SK-N-SH (cell line): ENCODE results near the gene TEX101. TPM values are rescaled to one million over a fixed set of nuclear protein-coding genes. Genes with fewer than 3 reads are reported as not detected.

Experiments
- CTCF ChIA-PET: fragments of 300-600, 350-600 bp; formaldehyde crosslinking; extraction: SDS; loops from one replicate; lab custom pipeline; 2021; lab: Yijun Ruan, JAX
- POLR2A ChIA-PET: fragments of 350-600 bp; sonication (Branson Sonifier 250); formaldehyde crosslinking; extraction: SDS; loops from one replicate; lab custom pipeline; 2020; ENCODE audit warnings: antibody characterized with exemption, inconsistent platforms; lab: Yijun Ruan, JAX
- DNase-seq: peaks from one replicate; pipeline ENCODE4 v3.0.0; 2012
- H2AFZ ChIP-seq: fragments of 200-600 bp; sonication (generic); 2 replicates; pipeline ENCODE4 v1.8.1; 2016; ENCODE audit warnings: antibody characterized with exemption, mild to moderate bottlenecking, low read depth
- H3F3A ChIP-seq: fragments of 200-600 bp; sonication (generic); replicated peaks from 2 replicates; pipeline ENCODE3; 2016; ENCODE audit warnings: antibody characterized with exemption, mild to moderate bottlenecking; ENCODE audit not compliant: insufficient read depth
- H3K27ac ChIP-seq, 2 experiments: fragments of 200-500 bp in 1 of 2; fragments of 200-600 bp in 1 of 2; sonication (Bioruptor generic) in 1 of 2; sonication (generic), shearing (Covaris generic) in 1 of 2; 2 replicates each; pipeline versions ENCODE4 v1.5.1 to v1.6.1; 2014 to 2016; ENCODE audit warnings: low read depth in 2 of 2, inconsistent platforms in 1 of 2, low read length in 1 of 2, mild to moderate bottlenecking in 1 of 2, mixed read lengths in 1 of 2
- H3K27me3 ChIP-seq: fragments of 200-600 bp; sonication (generic), shearing (Covaris generic); 2 replicates; pipeline ENCODE4 v1.6.1; 2016; ENCODE audit warnings: mixed run types; ENCODE audit not compliant: insufficient read depth
- H3K36me3 ChIP-seq, 2 experiments: fragments of 200-500 bp in 1 of 2; fragments of 200-600 bp in 1 of 2; sonication (Bioruptor generic) in 1 of 2; sonication (generic) in 1 of 2; replicated peaks in 1 of 2; 2 replicates each; pipeline versions ENCODE3 to v1.5.1; 2014 to 2016; ENCODE audit warnings: low read length in 1 of 2, mild to moderate bottlenecking in 1 of 2; ENCODE audit not compliant: insufficient read depth in 2 of 2, control insufficient read depth in 1 of 2
- H3K4me1 ChIP-seq, 2 experiments: fragments of 200-500 bp in 1 of 2; fragments of 200-600 bp in 1 of 2; sonication (Bioruptor generic) in 1 of 2; sonication (generic), shearing (Covaris generic) in 1 of 2; 2 replicates each; pipeline versions ENCODE4 v1.5.1 to v1.6.1; 2014 to 2016; ENCODE audit warnings: low read depth in 1 of 2, low read length in 1 of 2, mixed run types in 1 of 2; ENCODE audit not compliant: insufficient read depth in 2 of 2, control insufficient read depth in 1 of 2
- H3K4me2 ChIP-seq: fragments of 200-600 bp; sonication (generic), shearing (Covaris generic); 2 replicates; pipeline ENCODE4 v1.6.1; 2017; ENCODE audit warnings: mixed run types
- H3K4me3 ChIP-seq, 2 experiments: fragments of 200-500 bp in 1 of 2; fragments of 200-600 bp in 1 of 2; sonication (Bioruptor generic) in 1 of 2; sonication (generic), shearing (Covaris generic) in 1 of 2; 2 replicates each; pipeline versions ENCODE4 v1.5.1 to v1.8.1; 2014 to 2016; ENCODE audit warnings: low read depth in 2 of 2, inconsistent platforms in 1 of 2, low read length in 1 of 2, mild to moderate bottlenecking in 1 of 2, mixed read lengths in 1 of 2, moderate library complexity in 1 of 2
- H3K79me2 ChIP-seq: fragments of 200-600 bp; sonication (generic); 2 replicates; pipeline ENCODE4 v1.8.1; 2017; ENCODE audit warnings: mild to moderate bottlenecking; ENCODE audit not compliant: insufficient read depth
- H3K9ac ChIP-seq: fragments of 200-600 bp; sonication (generic); 2 replicates; pipeline ENCODE4 v1.6.1; 2017; ENCODE audit warnings: mixed run types
- H3K9me2 ChIP-seq: fragments of 200-600 bp; sonication (generic); 2 replicates; pipeline ENCODE4 v1.6.1; 2017; ENCODE audit warnings: mixed run types
- H3K9me3 ChIP-seq: fragments of 200-600 bp; sonication (generic); 2 replicates; pipeline ENCODE4 v1.6.1; 2017; ENCODE audit warnings: mixed run types, mild to moderate bottlenecking, moderate library complexity
- H4K20me1 ChIP-seq: fragments of 200-600 bp; sonication (generic); 2 replicates; pipeline ENCODE4 v1.6.1; 2017; ENCODE audit warnings: mild to moderate bottlenecking, mixed run types; ENCODE audit not compliant: insufficient read depth
- CHD2 ChIP-seq: fragments of 150-350 bp; IDR thresholded peaks from 2 replicates; pipeline ENCODE4 v1.6.1; 2018; ENCODE audit warnings: low read length; ENCODE audit not compliant: partially characterized antibody
- FOXJ3 ChIP-seq: sonication (generic); formaldehyde crosslinking; IDR thresholded peaks from 2 replicates; pipeline ENCODE4 v1.5.1; 2020; ENCODE audit warnings: mild to moderate bottlenecking, missing genetic modification reagents
- FOXM1 ChIP-seq: IDR thresholded peaks from 2 replicates; pipeline ENCODE4 v1.4.0; 2012; ENCODE audit warnings: low read depth, mild to moderate bottlenecking
- GATA2 ChIP-seq: sonication (generic); formaldehyde crosslinking; IDR thresholded peaks from 2 replicates; pipeline ENCODE4 v1.5.0; 2020; ENCODE audit warnings: mild to moderate bottlenecking, missing genetic modification reagents
- MXI1 ChIP-seq: IDR thresholded peaks from 2 replicates; pipeline ENCODE4 v1.6.1; 2012; ENCODE audit warnings: mild to moderate bottlenecking, low read depth, low read length, improper control_type of control experiment
- RAD21 ChIP-seq: IDR thresholded peaks from 2 replicates; pipeline ENCODE4 v1.6.1; 2012; ENCODE audit warnings: mild to moderate bottlenecking, low read length
- SMC3 ChIP-seq: IDR thresholded peaks from 2 replicates; pipeline ENCODE4 v1.6.1; 2012; ENCODE audit warnings: low read depth, low read length, improper control_type of control experiment
- TCF12 ChIP-seq: IDR thresholded peaks from 2 replicates; pipeline ENCODE4 v1.4.0; 2012
- TEAD4 ChIP-seq: IDR thresholded peaks from 2 replicates; pipeline ENCODE4 v1.4.0; 2012; ENCODE audit warnings: mild to moderate bottlenecking, borderline replicate concordance; ENCODE audit not compliant: insufficient read depth
- YY1 ChIP-seq: IDR thresholded peaks from 2 replicates; pipeline ENCODE4 v1.4.0; 2012; ENCODE audit warnings: low read depth, mild to moderate bottlenecking
- WGBS: methylation state at CpG from one replicate; pipeline ENCODE4 v1.1.6; 2017; ENCODE audit warnings: low lambda C conversion rate; 5-methylcytosine and 5-hydroxymethylcytosine counted together
- polyA plus RNA-seq, 3 experiments: library from polyadenylated mRNA; depleted of rRNA; stranded (reverse); fragments of >200 nt; gene quantifications; 2 replicates each; pipeline ENCODE4 v1.2.3, GENCODE V29; 2012
- TF ChIP-seq, protein P1 (sequence below): fragments of 200-600 bp; sonication (generic); IDR thresholded peaks from 2 replicates; pipeline ENCODE4 v1.6.1; 2017; ENCODE audit warnings: antibody characterized with exemption, mild to moderate bottlenecking, moderate library complexity
- TF ChIP-seq, protein P2 (sequence below): IDR thresholded peaks from 2 replicates; pipeline ENCODE4 v1.6.1; 2012; ENCODE audit warnings: mild to moderate bottlenecking, low read depth, low read length, moderate library complexity
- TF ChIP-seq, protein P3 (sequence below): fragments of 150-350 bp; IDR thresholded peaks from 2 replicates; pipeline ENCODE4 v1.6.1; 2016; ENCODE audit warnings: mild to moderate bottlenecking, low read depth, low read length
- TF ChIP-seq, protein P4 (sequence below): IDR thresholded peaks from 2 replicates; pipeline ENCODE4 v1.4.0; 2012; ENCODE audit warnings: low read depth, borderline replicate concordance
- TF ChIP-seq, protein P5 (sequence below): IDR thresholded peaks from 2 replicates; pipeline ENCODE4; 2012

TEX101 gene
- polyA plus RNA-seq, 1 of the 3 experiments (the other 2 are of a cell fraction) = 0.07 TPM

DNA sequence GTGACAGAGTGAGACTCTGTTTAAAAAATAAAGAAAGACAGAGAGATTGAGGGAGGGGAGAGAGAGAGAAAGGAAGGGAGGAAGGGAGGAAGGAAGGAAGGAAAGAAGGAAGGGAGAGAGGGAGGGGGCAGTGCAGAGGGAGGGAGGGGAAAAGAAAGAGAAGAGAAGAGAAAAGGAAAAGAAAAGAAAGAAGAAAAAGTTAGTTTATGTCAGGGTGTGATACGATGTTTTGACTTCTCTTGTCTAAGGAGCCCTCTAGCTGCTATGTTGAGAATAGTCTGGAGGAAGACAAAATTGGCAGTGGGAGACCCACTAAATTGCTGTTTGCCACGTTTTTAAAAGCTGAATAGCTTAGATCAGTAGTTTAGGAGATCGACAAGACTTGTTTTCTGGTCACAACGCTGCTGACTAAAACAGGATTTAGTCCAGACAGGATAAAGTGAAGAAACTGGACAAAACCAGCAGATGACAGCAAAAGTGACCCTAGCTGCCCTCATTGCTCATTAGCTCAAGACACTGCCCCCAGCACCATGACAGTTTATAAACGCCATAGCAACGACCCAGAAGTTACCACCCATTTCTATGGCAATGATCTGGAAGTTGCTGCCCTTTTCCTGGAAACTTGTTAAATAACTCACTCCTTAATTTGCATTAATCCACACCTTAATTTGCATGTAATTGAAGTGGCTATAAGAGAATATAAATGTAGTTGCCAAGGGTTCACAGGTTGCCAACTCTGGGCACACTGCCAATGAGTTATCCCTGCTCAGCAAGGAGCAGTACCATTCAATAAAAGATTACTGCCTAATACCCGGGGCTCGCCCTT is 11.1 kb downstream of the TEX101 start:
- H3K27ac ChIP-seq = no peak overlapping the region
- H3K27me3 ChIP-seq = peaks cover 22% of the 10 kb centered on the region; the same call in 1 of the 2 replicates
- H3K4me3 ChIP-seq = no peak overlapping the region
- no peak overlapping the region for H3K4me2 ChIP-seq
- H3K79me2 ChIP-seq = no peaks in the 10 kb centered on the region
- ChIA-PET POLR2A (interaction anchor here (0.5 to 0.6 kb wide), 2 partner anchors 1555 to 1867 kb away, joined by 4 read pairs; no protein-coding TSS in a partner anchor), CTCF (interaction anchor here (0.7 to 2.9 kb wide), 4 partner anchors 8 to 84 kb away, joined by 3 to 13 read pairs (median 4); no protein-coding TSS in a partner anchor)
- no peak for DNase-seq
- H3K36me3 ChIP-seq = no peaks in the 10 kb centered on the region
- no peaks in the 10 kb centered on the region for H3K4me1 ChIP-seq
- no peak overlapping the region for H3K9ac ChIP-seq
- no peaks in the 10 kb centered on the region for H4K20me1 ChIP-seq
- WGBS = 10% methylated on average over 8 of the region's 8 CpGs
- H2AFZ ChIP-seq = 0 out of 2 replicates have a peak overlapping the region, but pooled peaks have one; percentile 35
- no peaks in the 10 kb centered on the region for H3K9me2 ChIP-seq
- H3F3A ChIP-seq = no peaks in the 10 kb centered on the region
- TF ChIP-seq, protein P1, sequence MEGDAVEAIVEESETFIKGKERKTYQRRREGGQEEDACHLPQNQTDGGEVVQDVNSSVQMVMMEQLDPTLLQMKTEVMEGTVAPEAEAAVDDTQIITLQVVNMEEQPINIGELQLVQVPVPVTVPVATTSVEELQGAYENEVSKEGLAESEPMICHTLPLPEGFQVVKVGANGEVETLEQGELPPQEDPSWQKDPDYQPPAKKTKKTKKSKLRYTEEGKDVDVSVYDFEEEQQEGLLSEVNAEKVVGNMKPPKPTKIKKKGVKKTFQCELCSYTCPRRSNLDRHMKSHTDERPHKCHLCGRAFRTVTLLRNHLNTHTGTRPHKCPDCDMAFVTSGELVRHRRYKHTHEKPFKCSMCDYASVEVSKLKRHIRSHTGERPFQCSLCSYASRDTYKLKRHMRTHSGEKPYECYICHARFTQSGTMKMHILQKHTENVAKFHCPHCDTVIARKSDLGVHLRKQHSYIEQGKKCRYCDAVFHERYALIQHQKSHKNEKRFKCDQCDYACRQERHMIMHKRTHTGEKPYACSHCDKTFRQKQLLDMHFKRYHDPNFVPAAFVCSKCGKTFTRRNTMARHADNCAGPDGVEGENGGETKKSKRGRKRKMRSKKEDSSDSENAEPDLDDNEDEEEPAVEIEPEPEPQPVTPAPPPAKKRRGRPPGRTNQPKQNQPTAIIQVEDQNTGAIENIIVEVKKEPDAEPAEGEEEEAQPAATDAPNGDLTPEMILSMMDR = peak; percentile 57
- TF ChIP-seq SMC3 = peak; percentile 11; the same call in 1 of the 2 replicates
- no peak for TF ChIP-seq FOXJ3
- peak; percentile 34; the same call in 1 of the 2 replicates for TF ChIP-seq RAD21
- H3K9me3 ChIP-seq = no peaks in the 10 kb centered on the region

DNA sequence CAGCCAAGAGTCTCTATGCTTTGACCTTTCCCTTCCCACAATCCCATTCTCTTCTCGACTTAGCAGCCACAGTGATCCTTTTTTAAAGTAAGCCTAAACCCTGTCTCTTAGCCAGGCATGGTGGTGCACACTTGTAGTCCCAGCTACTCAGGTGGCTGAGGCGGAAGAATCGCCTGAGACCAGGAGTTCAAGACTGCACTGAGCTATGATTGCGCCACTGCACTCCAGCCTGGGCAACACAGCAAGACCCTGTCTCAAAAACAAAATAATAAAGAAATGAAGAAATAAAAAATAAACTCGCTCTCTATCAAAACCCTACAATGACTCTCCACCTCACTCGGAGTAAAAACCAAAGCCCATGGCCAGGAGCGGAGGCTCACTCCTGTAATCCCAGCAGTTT is 14.7 kb downstream of the TEX101 start:
- Histone ChIP-seq H3K79me2 (no peaks in the 10 kb centered on the region), H3K9ac (no peak overlapping the region), H3K36me3 (no peaks in the 10 kb centered on the region), H3K27me3 (peaks cover 2% of the 10 kb centered on the region; the same call in 1 of the 2 replicates), H2AFZ (no peak overlapping the region), H3K27ac (no peak overlapping the region), H3K4me3 (no peak overlapping the region), H3K9me3 (no peaks in the 10 kb centered on the region), H3F3A (no peaks in the 10 kb centered on the region), H3K9me2 (no peaks in the 10 kb centered on the region), H4K20me1 (no peaks in the 10 kb centered on the region), H3K4me2 (no peak overlapping the region), H3K4me1 (no peaks in the 10 kb centered on the region)
- POLR2A ChIA-PET = interaction anchor here (0.9 kb wide), 1 partner anchor 14 kb away, joined by 3 read pairs; no protein-coding TSS in a partner anchor
- 49% methylated on average over 7 of the region's 7 CpGs for WGBS
- CTCF ChIA-PET = interaction anchor here (0.9 kb wide), 1 partner anchor 90 kb away, joined by 7 read pairs; no protein-coding TSS in a partner anchor
- DNase-seq = no peak
- TF ChIP-seq TCF12 (no peak), MXI1 (no peak), FOXM1 (no peak), TEAD4 (no peak), YY1 (no peak), GATA2 (CRISPR knock-in tag) (no peak), CHD2 (no peak)
- TF ChIP-seq, protein P2, sequence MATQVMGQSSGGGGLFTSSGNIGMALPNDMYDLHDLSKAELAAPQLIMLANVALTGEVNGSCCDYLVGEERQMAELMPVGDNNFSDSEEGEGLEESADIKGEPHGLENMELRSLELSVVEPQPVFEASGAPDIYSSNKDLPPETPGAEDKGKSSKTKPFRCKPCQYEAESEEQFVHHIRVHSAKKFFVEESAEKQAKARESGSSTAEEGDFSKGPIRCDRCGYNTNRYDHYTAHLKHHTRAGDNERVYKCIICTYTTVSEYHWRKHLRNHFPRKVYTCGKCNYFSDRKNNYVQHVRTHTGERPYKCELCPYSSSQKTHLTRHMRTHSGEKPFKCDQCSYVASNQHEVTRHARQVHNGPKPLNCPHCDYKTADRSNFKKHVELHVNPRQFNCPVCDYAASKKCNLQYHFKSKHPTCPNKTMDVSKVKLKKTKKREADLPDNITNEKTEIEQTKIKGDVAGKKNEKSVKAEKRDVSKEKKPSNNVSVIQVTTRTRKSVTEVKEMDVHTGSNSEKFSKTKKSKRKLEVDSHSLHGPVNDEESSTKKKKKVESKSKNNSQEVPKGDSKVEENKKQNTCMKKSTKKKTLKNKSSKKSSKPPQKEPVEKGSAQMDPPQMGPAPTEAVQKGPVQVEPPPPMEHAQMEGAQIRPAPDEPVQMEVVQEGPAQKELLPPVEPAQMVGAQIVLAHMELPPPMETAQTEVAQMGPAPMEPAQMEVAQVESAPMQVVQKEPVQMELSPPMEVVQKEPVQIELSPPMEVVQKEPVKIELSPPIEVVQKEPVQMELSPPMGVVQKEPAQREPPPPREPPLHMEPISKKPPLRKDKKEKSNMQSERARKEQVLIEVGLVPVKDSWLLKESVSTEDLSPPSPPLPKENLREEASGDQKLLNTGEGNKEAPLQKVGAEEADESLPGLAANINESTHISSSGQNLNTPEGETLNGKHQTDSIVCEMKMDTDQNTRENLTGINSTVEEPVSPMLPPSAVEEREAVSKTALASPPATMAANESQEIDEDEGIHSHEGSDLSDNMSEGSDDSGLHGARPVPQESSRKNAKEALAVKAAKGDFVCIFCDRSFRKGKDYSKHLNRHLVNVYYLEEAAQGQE = no peak
- TF ChIP-seq, protein P3, sequence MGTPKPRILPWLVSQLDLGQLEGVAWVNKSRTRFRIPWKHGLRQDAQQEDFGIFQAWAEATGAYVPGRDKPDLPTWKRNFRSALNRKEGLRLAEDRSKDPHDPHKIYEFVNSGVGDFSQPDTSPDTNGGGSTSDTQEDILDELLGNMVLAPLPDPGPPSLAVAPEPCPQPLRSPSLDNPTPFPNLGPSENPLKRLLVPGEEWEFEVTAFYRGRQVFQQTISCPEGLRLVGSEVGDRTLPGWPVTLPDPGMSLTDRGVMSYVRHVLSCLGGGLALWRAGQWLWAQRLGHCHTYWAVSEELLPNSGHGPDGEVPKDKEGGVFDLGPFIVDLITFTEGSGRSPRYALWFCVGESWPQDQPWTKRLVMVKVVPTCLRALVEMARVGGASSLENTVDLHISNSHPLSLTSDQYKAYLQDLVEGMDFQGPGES = no peak
- TF ChIP-seq, protein P4, sequence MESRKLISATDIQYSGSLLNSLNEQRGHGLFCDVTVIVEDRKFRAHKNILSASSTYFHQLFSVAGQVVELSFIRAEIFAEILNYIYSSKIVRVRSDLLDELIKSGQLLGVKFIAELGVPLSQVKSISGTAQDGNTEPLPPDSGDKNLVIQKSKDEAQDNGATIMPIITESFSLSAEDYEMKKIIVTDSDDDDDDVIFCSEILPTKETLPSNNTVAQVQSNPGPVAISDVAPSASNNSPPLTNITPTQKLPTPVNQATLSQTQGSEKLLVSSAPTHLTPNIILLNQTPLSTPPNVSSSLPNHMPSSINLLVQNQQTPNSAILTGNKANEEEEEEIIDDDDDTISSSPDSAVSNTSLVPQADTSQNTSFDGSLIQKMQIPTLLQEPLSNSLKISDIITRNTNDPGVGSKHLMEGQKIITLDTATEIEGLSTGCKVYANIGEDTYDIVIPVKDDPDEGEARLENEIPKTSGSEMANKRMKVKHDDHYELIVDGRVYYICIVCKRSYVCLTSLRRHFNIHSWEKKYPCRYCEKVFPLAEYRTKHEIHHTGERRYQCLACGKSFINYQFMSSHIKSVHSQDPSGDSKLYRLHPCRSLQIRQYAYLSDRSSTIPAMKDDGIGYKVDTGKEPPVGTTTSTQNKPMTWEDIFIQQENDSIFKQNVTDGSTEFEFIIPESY = no peak
- TF ChIP-seq, protein P5, sequence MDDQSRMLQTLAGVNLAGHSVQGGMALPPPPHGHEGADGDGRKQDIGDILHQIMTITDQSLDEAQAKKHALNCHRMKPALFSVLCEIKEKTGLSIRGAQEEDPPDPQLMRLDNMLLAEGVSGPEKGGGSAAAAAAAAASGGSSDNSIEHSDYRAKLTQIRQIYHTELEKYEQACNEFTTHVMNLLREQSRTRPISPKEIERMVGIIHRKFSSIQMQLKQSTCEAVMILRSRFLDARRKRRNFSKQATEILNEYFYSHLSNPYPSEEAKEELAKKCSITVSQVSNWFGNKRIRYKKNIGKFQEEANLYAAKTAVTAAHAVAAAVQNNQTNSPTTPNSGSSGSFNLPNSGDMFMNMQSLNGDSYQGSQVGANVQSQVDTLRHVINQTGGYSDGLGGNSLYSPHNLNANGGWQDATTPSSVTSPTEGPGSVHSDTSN = no peak
